Myometrial cell (primary cell): ENCODE data around the gene NELL1. TPM values are rescaled to one million over a fixed set of nuclear protein-coding genes. Genes with fewer than 3 reads are reported as not detected.

Experiments used
- total RNA-seq: library from RNA; depleted of rRNA; stranded (reverse); fragments of >200 nt; gene quantifications from 2 replicates; pipeline ENCODE4 v1.2.3, GENCODE V29; 2015

NELL1 gene
- total RNA-seq = not detected in 2 replicates

DNA sequence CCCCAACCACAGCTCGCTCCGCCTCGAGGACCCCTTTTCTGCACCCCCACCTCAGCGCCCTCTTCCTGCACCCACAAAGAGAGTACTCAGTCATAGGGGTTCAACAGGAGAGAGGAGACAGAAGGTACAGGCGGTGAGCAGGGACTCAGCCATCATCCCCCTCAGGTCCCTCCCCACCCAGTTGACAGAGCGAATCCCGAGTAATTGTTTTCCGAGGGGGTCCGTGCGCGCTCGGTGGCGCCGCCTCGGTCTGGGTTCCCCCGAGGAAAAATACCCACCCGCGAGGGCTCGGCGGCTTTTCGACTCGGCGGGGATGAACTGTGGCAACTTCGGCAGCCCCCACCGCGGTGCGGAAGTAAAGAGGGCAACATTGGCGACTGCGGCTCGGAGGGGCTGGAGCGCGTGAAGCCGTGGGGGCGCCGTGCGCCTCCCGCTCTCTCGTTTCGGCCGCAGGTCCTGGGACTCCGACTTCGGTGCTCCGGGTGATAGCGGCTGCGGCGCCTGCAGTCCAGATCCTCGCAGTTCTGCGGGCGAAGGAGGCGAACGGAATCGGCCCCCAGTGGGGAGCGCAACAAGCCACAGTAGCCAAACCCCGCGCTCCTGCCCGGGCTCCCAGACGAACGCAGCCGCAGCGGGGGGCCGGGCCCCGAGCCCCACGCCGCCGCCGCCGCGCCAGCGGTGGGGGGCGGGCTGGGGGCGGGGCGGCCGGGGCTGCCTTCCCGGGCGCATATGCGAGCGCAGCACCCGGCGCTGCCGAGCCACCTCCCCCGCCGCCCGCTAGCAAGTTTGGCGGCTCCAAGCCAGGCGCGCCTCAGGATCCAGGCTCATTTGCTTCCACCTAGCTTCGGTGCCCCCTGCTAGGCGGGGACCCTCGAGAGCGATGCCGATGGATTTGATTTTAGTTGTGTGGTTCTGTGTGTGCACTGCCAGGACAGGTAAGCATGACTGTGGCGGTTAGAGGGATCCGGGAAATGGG lies at the start of gene NELL1:
Gene NELL1, plus strand, starts transcription at position 743 of the 976 bp plus-strand sequence.

Other genes with a start within 250 kb of the NELL1 start
- gene SLC6A5, start 70.0 kb upstream of the NELL1 start, total RNA-seq = not detected in 2 replicates